ENCODE results near the gene JAKMIP2.

DNA sequence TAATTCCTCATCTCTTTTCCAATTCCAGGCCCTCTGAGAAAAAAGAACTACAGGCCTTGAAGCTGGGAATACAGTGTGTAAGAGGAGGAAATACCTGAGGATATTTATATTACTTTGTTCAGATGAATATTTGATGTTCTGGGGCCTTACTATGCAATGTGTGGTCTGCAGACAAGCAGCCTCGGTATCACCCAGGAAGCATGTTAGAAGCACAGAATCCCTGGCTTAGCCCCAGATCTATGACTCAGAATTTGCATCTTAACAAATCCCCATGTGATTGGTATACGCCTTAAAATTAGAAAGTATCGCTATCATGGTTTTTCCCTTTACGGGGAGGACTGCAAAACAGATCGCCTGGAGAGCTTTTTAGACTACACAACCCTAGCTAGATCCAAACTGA is 121.0 kb downstream of the JAKMIP2 start:
- no peak for TF ChIP-seq EZH2 (IDR thresholded peaks at IDR 0.05; ENCODE audit: insufficient read depth, poor library complexity, severe bottlenecking)
- no peak for TF ChIP-seq EZH2phosphoT487 (IDR thresholded peaks at IDR 0.05; ENCODE audit: insufficient read depth, low read depth)

Measured in GM23248 (cell line).